Measurements from ENCODE around the gene KLF12. TPM values are rescaled to one million over a fixed set of nuclear protein-coding genes. Genes with fewer than 3 reads are reported as not detected.

Gene KLF12
- total RNA-seq, 1 donor from 2014 or later, result 4.3 TPM

DNA sequence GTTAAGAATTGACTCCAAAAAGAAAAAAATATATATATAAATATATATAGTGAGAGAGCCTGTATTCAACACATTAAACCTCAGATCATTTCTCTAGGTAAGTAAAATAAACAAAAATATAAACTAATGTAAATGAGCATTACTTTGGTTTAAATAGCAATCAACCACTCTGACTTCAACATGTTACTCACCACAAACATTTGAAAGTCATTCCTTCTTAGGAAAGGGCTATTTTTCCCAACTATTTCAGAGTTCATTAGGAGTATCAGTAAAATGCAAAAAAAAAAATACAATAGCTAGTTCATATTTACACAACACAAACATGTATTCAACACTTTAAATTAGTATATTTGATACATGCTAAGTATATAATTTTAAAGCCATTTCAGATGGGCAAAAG, 40.5 kb downstream of the KLF12 start:
- no peak overlapping the region for H3K4me3 ChIP-seq (ENCODE audit: low read depth, low read length)
- DNase-seq (ENCODE audit: low read depth), result no peak
- TF ChIP-seq, protein P1, sequence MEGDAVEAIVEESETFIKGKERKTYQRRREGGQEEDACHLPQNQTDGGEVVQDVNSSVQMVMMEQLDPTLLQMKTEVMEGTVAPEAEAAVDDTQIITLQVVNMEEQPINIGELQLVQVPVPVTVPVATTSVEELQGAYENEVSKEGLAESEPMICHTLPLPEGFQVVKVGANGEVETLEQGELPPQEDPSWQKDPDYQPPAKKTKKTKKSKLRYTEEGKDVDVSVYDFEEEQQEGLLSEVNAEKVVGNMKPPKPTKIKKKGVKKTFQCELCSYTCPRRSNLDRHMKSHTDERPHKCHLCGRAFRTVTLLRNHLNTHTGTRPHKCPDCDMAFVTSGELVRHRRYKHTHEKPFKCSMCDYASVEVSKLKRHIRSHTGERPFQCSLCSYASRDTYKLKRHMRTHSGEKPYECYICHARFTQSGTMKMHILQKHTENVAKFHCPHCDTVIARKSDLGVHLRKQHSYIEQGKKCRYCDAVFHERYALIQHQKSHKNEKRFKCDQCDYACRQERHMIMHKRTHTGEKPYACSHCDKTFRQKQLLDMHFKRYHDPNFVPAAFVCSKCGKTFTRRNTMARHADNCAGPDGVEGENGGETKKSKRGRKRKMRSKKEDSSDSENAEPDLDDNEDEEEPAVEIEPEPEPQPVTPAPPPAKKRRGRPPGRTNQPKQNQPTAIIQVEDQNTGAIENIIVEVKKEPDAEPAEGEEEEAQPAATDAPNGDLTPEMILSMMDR (conservative IDR thresholded peaks at IDR 0.05; ENCODE audit: low read depth, low read length), result no peak

DNA sequence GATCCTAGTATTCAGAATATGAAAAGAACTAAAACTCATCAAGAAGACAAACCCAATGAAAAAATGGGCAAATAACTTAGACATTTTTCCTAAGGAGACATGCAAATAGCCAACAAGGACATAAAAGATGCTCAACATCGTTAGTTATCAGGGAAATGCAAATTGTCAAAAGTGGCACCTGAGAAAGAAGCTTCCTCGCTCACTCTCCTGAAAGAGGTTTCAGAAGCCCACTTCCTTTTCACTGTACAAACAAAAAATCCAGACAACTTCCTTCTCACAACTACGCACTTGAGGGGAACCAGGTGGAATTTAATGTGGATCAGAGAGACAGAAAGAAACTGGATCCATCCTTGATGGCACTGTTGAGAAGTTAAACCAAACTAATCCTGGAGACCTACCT, 41.5 kb downstream of the KLF12 start:
- no peak for DNase-seq (ENCODE audit: low read depth)
- TF ChIP-seq, protein P1 (conservative IDR thresholded peaks at IDR 0.05; ENCODE audit: low read depth, low read length), result no peak
- no peak overlapping the region for H3K4me3 ChIP-seq (ENCODE audit: low read depth, low read length)

DNA sequence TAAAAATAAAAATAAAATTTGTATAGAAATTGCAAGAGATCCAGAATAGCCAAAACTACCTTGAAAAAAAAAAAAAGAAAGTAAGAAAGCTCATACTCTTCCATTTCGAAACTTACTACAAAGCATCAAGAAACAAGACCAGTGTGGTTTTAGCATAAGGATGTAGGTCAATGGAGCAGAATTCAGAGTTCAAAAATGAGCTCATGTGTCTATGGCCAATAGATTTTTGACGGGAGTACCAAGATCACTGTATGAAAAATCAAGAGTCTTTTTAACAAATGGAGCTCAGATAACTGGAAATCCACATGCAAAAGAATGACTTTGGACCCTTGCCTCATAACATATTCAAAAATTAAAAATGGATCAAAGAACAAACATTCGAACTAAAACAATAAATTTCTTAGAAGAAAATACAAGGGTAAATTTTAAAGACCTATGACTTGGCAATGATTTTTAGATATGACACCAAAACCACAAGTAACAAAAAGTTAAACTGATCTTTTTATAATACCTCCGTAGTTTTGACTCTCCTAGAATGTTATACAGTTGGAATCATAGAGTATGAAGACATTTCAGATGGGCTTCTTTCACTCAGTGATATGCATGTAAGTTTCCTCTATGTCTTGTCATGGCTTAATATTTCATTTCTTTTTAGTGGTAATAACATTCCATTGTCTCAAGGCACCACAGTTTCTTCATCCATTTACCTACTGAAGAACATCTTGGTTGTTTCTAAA, 43.2 kb downstream of the KLF12 start:
- TF ChIP-seq, protein P1 (conservative IDR thresholded peaks at IDR 0.05; ENCODE audit: low read depth, low read length), result no peak
- DNase-seq (ENCODE audit: low read depth), result no peak
- no peak overlapping the region for H3K4me3 ChIP-seq (ENCODE audit: low read depth, low read length)

DNA sequence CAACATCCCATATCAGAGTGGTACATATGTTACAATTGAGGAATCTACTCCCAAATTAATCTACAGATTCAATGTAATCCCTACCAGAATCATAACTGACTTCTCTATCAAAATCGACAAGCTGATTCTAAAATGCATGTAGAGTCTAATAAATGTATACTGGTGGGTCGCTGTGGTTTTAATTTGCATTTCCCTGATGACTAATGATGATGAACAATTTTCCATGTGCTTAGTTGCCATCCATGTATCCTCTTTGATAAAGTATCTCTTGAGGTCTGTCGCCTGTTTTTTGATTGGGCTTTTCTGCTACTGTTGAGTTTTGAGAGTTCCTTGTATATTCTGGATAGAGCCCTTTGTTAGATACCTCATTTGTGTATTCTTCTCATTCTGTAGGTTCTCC, 43.8 kb downstream of the KLF12 start:
- DNase-seq (ENCODE audit: low read depth), result no peak
- H3K4me3 ChIP-seq (ENCODE audit: low read depth, low read length), result no peak overlapping the region
- TF ChIP-seq, protein P1 (conservative IDR thresholded peaks at IDR 0.05; ENCODE audit: low read depth, low read length), result no peak

DNA sequence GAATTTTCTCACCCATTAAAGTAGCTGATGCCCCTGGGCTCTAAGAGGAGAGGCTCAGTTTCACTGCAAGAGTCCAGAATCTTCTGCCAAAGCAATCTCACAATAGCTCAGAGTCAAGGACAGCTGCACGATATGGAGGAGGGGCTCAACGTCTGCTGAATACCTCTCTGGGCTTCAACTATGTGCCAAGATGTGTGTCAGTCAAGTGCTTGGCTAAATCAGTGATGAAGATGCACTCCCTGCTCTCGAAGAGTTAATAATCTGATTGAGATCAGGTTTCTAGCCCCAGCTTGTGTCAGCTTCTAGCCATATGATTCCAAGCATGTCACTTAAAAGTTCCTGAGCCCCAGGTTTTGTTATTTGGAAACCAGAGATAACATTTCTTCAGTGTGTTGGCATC, 46.8 kb downstream of the KLF12 start:
- TF ChIP-seq, protein P1 (conservative IDR thresholded peaks at IDR 0.05; ENCODE audit: low read depth, low read length), result no peak
- no peak for DNase-seq (ENCODE audit: low read depth)

More for the DNA sequence above, 46.8 kb downstream of the KLF12 start:
- H3K4me3 ChIP-seq (ENCODE audit: low read depth, low read length), result no peak overlapping the region
